Ishikawa (cell line): ENCODE measurements around the gene SEMA3B.

Source experiments
- EGR1 ChIP-seq: IDR thresholded peaks from 2 replicates; pipeline ENCODE4 v1.6.1; 2012
- EP300 ChIP-seq: IDR thresholded peaks from 2 replicates; pipeline ENCODE4 v1.6.1; 2012; ENCODE audit warnings: borderline replicate concordance
- MAX ChIP-seq: IDR thresholded peaks from 2 replicates; pipeline ENCODE4 v1.6.1; 2012
- NFIC ChIP-seq: IDR thresholded peaks from 2 replicates; pipeline ENCODE4 v1.6.1; 2012
- RAD21 ChIP-seq: IDR thresholded peaks from 2 replicates; pipeline ENCODE4 v1.6.1; 2012; ENCODE audit warnings: low read depth
- REST ChIP-seq: IDR thresholded peaks from 2 replicates; pipeline ENCODE4 v1.6.1; 2012; ENCODE audit warnings: low read depth, mild to moderate bottlenecking
- TCF12 ChIP-seq: IDR thresholded peaks from 2 replicates; pipeline ENCODE4 v1.6.1; 2012; ENCODE audit warnings: low read depth
- YY1 ChIP-seq: IDR thresholded peaks from 2 replicates; pipeline ENCODE4 v1.6.1; 2012; ENCODE audit warnings: low read depth
- ZBTB7A ChIP-seq: IDR thresholded peaks from 2 replicates; pipeline ENCODE4 v1.6.1; 2012; ENCODE audit warnings: low read depth

- TF ChIP-seq MAX (no peak), NFIC (no peak), RAD21 (no peak), REST (no peak), EGR1 (no peak), EP300 (no peak), YY1 (no peak), TCF12 (no peak), ZBTB7A (no peak)
These were observed 37.4 kb upstream of the SEMA3B start for GRCh38 chr3:50231581-50231980.
